Measurements from ENCODE around the gene TMEFF2. TPM values are rescaled to one million over a fixed set of nuclear protein-coding genes. Genes with fewer than 3 reads are reported as not detected.

TMEFF2 gene
- total RNA-seq, 2 experiments from 2014 or later = not detected

DNA sequence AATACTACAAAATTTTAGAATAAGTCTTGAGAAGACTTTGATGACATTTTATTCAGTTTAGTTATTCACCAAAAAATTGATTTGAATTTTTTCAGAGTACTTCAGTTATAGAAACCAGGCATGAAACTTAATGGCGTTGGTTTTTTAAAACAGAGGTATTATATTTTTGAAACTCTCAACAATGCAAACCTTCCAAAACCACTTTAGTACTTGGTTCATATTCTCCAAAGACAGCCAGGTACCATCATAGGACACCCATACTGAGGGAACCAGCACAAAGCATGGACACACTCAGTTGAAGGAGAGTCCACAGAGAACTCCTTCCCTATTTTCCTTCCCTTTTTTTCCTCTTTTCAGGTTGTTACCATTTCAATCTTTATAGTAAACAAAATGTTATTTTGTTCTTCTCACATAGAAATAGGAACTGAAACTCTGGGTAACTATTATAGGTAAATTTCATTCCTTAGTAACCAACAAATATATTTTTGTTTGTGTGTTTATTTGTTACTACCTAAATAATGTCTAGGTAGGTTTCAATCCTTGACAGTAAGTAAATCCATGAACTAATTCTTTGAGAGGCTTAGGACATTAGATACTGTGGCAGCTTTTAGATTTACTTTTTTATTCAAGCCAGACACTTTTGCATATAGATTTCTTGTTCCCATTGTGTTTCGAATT lies 95.8 kb downstream of the TMEFF2 start:
- POLR2A ChIA-PET = interaction anchor here (0.6 kb wide), 2 partner anchors 33 to 56 kb away, joined by 3 read pairs; no protein-coding TSS in a partner anchor
- intact Hi-C loops (cut with micrococcal nuclease; ENCODE audit: unreplicated experiment) = no loop called here
- no TSS peak for BruUV-seq (replicated peaks)
- TF ChIP-seq, protein P1, sequence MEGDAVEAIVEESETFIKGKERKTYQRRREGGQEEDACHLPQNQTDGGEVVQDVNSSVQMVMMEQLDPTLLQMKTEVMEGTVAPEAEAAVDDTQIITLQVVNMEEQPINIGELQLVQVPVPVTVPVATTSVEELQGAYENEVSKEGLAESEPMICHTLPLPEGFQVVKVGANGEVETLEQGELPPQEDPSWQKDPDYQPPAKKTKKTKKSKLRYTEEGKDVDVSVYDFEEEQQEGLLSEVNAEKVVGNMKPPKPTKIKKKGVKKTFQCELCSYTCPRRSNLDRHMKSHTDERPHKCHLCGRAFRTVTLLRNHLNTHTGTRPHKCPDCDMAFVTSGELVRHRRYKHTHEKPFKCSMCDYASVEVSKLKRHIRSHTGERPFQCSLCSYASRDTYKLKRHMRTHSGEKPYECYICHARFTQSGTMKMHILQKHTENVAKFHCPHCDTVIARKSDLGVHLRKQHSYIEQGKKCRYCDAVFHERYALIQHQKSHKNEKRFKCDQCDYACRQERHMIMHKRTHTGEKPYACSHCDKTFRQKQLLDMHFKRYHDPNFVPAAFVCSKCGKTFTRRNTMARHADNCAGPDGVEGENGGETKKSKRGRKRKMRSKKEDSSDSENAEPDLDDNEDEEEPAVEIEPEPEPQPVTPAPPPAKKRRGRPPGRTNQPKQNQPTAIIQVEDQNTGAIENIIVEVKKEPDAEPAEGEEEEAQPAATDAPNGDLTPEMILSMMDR (conservative IDR thresholded peaks at IDR 0.05; ENCODE audit: low read length) = no peak
- TF ChIP-seq EZH2phosphoT487 (IDR thresholded peaks at IDR 0.05; ENCODE audit: borderline replicate concordance, low read depth, low read length) = no peak
- Histone ChIP-seq H3K4me1 (ENCODE audit: insufficient read depth, low read length, poor library complexity, severe bottlenecking) (no peaks in the 10 kb centered on the region), H3K9me2 (ENCODE audit: insufficient read depth, low read length) (no peaks in the 10 kb centered on the region), H3K27ac (ENCODE audit: low read depth, low read length, poor library complexity, severe bottlenecking) (no peak overlapping the region), H3K79me2 (ENCODE audit: insufficient read depth, low read depth, low read length) (no peaks in the 10 kb centered on the region), H3K9me3 (ENCODE audit: low read length) (no peaks in the 10 kb centered on the region), H3K4me2 (ENCODE audit: low read length) (no peak overlapping the region), H4K20me1 (ENCODE audit: insufficient read depth, low read length) (no peaks in the 10 kb centered on the region), H2AFZ (ENCODE audit: low read length) (no peak overlapping the region), H3K36me3 (ENCODE audit: insufficient read depth, low read length) (no peaks in the 10 kb centered on the region), H3K4me3 (ENCODE audit: low read depth, low read length, poor library complexity, severe bottlenecking) (no peak overlapping the region)
- no peak for DNase-seq (ENCODE audit: low spot score)
- CTCF ChIA-PET (ENCODE audit: unreplicated experiment) = no interaction called here

DNA sequence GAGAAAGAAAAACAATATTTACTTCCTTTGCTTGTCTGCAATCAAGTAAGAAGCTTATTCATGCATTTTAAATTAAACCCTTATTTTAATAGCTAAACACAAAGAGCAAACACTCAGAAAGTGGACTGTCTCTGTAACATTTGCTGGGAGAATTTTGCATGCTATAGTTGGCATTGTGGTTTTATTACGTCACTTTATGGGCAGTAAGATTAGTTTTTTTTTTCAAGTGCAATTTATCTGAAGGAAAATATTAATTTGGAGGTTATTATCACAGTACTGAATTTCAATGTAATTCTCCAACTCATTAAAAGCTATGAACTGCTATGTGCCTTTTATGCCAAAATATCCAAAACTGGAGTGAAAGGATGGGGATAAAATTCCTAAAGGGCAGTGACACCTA lies 103.3 kb downstream of the TMEFF2 start:
- Histone ChIP-seq H3K9me2 (ENCODE audit: insufficient read depth, low read length) (no peaks in the 10 kb centered on the region), H3K4me1 (ENCODE audit: insufficient read depth, low read length, poor library complexity, severe bottlenecking) (no peaks in the 10 kb centered on the region), H4K20me1 (ENCODE audit: insufficient read depth, low read length) (no peaks in the 10 kb centered on the region), H3K79me2 (ENCODE audit: insufficient read depth, low read depth, low read length) (no peaks in the 10 kb centered on the region), H3K27ac (ENCODE audit: low read depth, low read length, poor library complexity, severe bottlenecking) (no peak overlapping the region), H3K9me3 (ENCODE audit: low read length) (no peaks in the 10 kb centered on the region), H2AFZ (ENCODE audit: low read length) (no peak overlapping the region), H3K4me3 (ENCODE audit: low read depth, low read length, poor library complexity, severe bottlenecking) (no peak overlapping the region), H3K36me3 (ENCODE audit: insufficient read depth, low read length) (no peaks in the 10 kb centered on the region), H3K4me2 (ENCODE audit: low read length) (no peak overlapping the region)
- intact Hi-C loops (cut with micrococcal nuclease; ENCODE audit: unreplicated experiment) = no loop called here
- no peak for DNase-seq (ENCODE audit: low spot score)
- BruUV-seq (replicated peaks) = no TSS peak
- TF ChIP-seq, protein P1 (conservative IDR thresholded peaks at IDR 0.05; ENCODE audit: low read length) = no peak
- TF ChIP-seq EZH2phosphoT487 (IDR thresholded peaks at IDR 0.05; ENCODE audit: borderline replicate concordance, low read depth, low read length) = no peak
- CTCF ChIA-PET (ENCODE audit: unreplicated experiment) = no interaction called here
- POLR2A ChIA-PET = interaction anchor here (0.7 kb wide), 1 partner anchor 14 kb away, joined by 3 read pairs; no protein-coding TSS in a partner anchor

DNA sequence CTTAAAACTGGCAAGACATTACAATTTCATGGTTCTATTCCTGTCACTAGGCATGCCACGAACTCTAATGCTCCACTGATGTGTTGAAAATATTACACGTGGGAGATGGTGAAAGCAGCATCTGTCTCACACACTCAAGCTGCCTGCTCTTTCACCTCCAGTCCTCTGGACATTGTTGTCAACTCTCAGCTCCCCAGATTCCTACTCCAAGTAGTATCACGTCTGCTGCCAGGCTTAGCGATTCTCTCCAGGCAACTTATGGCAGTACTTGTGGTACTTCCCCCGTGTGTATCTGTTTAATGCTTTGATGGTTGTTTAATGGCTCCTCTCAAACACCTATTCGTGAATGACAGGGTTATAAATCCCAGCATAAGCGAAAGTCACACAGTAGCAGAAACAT lies 103.8 kb downstream of the TMEFF2 start:
- intact Hi-C loops (cut with micrococcal nuclease; ENCODE audit: unreplicated experiment) = no loop called here
- H3K4me2 ChIP-seq (ENCODE audit: low read length) = no peak overlapping the region
- H3K9me3 ChIP-seq (ENCODE audit: low read length) = no peaks in the 10 kb centered on the region
- H3K36me3 ChIP-seq (ENCODE audit: insufficient read depth, low read length) = no peaks in the 10 kb centered on the region
- H3K4me3 ChIP-seq (ENCODE audit: low read depth, low read length, poor library complexity, severe bottlenecking) = no peak overlapping the region
- no peaks in the 10 kb centered on the region for H4K20me1 ChIP-seq (ENCODE audit: insufficient read depth, low read length)
- H3K27ac ChIP-seq (ENCODE audit: low read depth, low read length, poor library complexity, severe bottlenecking) = no peak overlapping the region
- no peak overlapping the region for H2AFZ ChIP-seq (ENCODE audit: low read length)
- ChIA-PET POLR2A (no interaction called here), CTCF (ENCODE audit: unreplicated experiment) (no interaction called here)
- no peak for DNase-seq (ENCODE audit: low spot score)
- no TSS peak for BruUV-seq (replicated peaks)
- no peaks in the 10 kb centered on the region for H3K79me2 ChIP-seq (ENCODE audit: insufficient read depth, low read depth, low read length)
- TF ChIP-seq EZH2phosphoT487 (IDR thresholded peaks at IDR 0.05; ENCODE audit: borderline replicate concordance, low read depth, low read length) = no peak
- TF ChIP-seq, protein P1 (conservative IDR thresholded peaks at IDR 0.05; ENCODE audit: low read length) = no peak
- H3K4me1 ChIP-seq (ENCODE audit: insufficient read depth, low read length, poor library complexity, severe bottlenecking) = no peaks in the 10 kb centered on the region
- no peaks in the 10 kb centered on the region for H3K9me2 ChIP-seq (ENCODE audit: insufficient read depth, low read length)
